ENCODE data around the gene MMP25. TPM values are rescaled to one million over a fixed set of nuclear protein-coding genes. Genes with fewer than 3 reads are reported as not detected.

Gene MMP25
- total RNA-seq, 1 donor from 2014 or later = 0.13 TPM

DNA sequence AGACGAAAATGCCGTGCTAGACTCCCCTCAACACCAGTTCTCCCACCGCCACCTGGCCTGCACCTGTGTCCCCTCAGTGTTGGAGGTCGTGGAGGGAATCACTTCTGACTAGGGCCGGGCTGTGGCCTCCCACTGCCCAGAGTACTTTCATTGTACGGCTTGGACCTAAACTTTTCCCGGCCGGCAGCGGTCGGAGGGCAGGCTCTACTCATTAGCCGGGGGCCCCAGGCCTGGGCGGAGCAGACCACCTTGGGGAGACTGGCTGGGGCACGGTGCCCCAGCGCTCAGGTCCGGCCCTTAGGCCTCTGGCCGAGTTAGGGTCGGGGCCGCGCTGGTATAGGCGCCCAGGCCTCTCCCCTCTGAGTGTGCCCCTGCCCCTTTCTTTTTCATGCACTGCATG, 29.0 kb upstream of the MMP25 start:
- no peak for DNase-seq (ENCODE audit: low read depth in 2 of 2)

- peak in 1 of 2 donors; percentile 31 for DNase-seq (ENCODE audit: low read depth in 2 of 2)
Observed at GRCh38 chr16:3017794-3018506, 28.4 kb upstream of the MMP25 start, which contains the start of gene CLDN6. CLDN6 (minus strand) TSS chr16:3018183; CDS start chr16:3016021, 2,162 bp downstream.

- DNase-seq (ENCODE audit: low read depth in 2 of 2) = no peak
Observed at GRCh38 chr16:3019594-3020246, 26.6 kb upstream of the MMP25 start.

- DNase-seq (ENCODE audit: low read depth in 2 of 2) = peak in 1 of 2 donors; percentile 81
Observed at GRCh38 chr16:3020247-3020603, 26.1 kb upstream of the MMP25 start, which contains the start of gene TNFRSF12A. TNFRSF12A (plus strand) TSS chr16:3020368; CDS start chr16:3020398, 30 bp downstream.

GRCh38 chr16:3020604-3021448, 25.5 kb upstream of the MMP25 start:
- peak; percentile 40 to 92 for DNase-seq (ENCODE audit: low read depth in 2 of 2)

GRCh38 chr16:3021449-3022207, 24.7 kb upstream of the MMP25 start:
- peak in 1 of 2 donors; percentile 67 for DNase-seq (ENCODE audit: low read depth in 2 of 2)

DNA sequence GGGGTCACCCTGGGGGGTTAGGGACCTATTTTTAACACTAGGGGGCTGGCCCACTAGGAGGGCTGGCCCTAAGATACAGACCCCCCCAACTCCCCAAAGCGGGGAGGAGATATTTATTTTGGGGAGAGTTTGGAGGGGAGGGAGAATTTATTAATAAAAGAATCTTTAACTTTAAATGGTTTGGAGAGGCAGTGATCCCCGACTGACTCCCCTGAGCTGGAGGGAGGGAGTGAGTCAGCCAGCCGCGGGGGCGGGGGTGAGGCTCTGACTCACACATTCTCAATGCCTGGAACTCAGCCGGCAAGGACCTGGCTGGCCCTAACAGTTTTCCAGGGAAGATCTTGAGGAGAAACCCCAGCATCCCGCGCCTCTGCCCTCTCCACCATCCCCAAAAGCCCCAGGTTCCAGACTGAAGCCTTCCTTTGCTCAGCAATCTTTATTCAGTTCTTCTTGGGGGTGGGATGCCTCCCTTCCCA, 24.1 kb upstream of the MMP25 start:
- peak; percentile 45 to 92 for DNase-seq (ENCODE audit: low read depth in 2 of 2)

DNA sequence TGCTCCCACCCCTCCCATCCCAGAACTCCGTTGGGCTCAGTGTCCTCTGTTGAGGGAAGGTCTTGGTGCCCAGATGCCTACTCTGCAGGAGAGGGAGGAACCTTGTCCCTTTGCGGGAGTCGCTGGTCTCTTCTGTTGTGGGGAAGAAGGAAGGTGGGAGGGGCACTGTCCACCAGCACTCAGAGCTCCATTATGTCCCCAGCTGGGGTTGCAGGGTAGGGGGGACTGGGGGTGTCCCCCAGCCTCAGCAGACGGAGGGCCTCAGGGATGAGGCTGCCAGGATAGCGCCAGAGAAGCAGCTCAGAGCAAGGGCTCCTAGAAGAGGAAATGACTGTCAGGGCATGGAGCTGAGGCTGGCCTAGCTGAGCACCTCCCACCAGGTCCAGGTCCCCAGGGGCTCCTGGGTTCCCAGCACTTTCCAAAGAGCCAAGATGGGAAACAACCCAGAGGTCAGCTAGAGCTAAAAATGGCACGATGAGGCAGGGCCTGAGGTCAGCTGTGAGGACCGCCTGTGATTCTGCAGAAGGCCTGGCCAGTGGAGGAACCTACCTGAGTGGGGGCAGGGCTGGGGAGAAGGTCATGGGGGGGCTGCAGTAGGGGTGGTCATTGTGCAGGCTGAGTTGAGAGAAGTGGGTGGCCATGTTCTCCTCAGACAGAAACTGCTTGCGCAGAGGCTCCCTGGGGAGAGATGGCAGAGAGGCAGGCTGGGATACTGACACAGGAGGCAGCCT, 23.5 kb upstream of the MMP25 start:
- DNase-seq (ENCODE audit: low read depth in 2 of 2) = peak in 1 of 2 donors; percentile 22

GRCh38 chr16:3023415-3023668, 23.0 kb upstream of the MMP25 start:
- no peak for DNase-seq (ENCODE audit: low read depth in 2 of 2)

GRCh38 chr16:3023669-3024478, 22.5 kb upstream of the MMP25 start, which contains the start of the genes HCFC1R1 and THOC6:
HCFC1R1 (minus strand) TSS chr16:3023942; CDS start chr16:3023941, 1 bp downstream.
THOC6 (plus strand) TSS chr16:3024035; CDS start chr16:3024327, 292 bp downstream.
- peak; percentile 97 to 99 for DNase-seq (ENCODE audit: low read depth in 2 of 2)

DNA sequence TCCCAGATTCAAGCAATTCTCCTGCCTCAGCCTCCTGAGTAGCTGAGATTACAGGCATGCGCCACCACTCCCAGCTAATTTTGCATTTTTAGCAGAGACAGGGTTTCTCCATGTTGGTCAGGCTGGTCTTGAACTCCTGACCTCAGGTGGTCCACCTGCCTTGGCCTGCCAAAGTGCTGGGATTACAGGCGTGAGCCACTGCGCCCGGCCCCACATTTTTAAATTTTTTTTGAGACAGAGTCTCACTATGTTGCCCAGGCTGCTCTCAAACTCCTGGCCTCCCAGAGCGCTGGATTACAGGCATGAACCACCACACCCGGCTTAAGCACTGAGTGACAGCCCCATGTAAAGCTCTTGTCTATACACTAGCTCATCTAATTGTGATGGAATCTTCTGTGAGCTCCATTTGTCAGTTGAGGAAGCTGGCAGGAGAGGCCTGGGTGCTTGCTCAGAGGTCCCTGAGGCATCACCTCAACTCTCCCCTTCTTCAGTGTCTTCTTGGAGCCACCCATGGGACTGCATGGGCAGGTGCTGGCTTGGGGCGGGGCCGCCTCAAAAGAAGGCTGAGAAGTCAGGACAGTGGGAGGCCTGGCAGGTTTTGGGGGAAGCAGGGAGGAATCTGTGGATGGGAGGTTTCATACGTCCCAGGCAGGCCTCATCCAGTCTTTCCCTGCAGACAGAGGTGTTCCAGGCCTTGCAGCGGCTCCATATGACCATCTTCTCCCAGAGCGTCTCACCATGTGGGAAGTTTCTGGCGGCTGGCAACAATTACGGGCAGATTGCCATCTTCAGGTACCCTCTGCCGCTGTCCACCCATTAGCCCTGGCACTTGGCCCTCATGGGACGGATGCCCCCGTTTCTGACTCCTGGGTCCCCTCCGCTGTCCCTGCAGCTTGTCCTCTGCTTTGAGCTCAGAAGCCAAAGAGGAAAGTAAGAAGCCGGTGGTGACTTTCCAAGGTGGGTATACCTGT, 21.0 kb upstream of the MMP25 start:
- DNase-seq (ENCODE audit: low read depth in 2 of 2) = no peak

DNA sequence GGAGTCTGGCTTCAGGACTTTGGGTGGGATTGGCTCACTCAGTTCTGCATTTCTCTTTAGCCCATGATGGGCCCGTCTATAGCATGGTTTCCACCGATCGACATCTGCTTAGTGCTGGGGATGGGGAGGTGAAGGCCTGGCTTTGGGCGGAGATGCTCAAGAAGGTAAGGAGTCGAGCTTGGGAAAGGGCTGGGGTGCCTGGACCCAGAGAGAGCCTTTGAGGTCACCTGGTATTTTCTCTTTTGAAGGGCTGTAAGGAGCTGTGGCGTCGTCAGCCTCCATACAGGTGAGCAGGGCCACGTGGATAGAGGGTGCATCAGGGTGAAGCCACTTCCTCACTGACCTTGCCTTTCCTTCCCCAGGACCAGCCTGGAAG, 20.4 kb upstream of the MMP25 start:
- DNase-seq (ENCODE audit: low read depth in 2 of 2) = no peak

DNA sequence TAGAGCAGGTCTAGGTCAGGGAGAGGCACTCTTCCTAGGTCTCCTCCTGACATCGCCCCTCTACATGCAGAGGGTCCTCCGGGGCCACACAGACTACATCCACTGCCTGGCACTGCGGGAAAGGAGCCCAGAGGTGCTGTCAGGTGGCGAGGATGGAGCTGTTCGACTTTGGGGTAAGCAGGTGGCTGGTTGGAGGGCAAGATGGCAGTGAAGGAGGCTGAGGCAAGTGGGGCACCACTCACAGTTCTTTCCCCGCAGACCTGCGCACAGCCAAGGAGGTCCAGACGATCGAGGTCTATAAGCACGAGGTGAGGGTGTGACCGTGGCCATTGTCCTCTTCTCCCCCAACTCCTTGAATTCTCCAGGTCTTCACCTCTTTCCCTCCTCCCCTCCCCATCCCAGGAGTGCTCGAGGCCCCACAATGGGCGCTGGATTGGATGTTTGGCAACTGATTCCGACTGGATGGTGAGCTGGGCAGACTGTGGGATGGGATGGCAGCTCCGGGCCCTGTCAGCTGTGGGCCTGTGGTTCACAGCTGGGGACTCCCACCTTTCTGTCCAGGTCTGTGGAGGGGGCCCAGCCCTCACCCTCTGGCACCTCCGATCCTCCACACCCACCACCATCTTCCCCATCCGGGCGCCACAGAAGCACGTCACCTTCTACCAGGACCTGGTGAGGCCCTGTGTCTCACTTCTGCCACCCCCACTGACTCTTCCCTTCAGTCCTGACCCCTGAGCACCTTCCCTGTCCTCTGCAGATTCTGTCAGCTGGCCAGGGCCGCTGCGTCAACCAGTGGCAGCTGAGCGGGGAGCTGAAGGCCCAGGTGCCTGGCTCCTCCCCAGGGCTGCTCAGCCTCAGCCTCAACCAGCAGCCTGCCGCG, 19.5 kb upstream of the MMP25 start:
- no peak for DNase-seq (ENCODE audit: low read depth in 2 of 2)

DNA sequence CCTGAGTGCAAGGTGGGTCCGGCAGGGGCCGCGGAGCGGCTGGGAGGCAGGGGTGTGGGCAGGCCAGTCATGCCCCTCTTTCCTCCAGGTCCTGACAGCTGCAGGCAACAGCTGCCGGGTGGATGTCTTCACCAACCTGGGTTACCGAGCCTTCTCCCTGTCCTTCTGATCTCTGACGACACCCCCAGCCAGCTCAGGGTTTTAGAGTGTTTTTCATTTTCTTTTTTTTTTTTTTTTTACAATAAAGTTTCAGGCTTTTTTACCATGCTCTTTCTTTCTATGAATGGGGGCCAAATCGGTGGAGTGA, 18.9 kb upstream of the MMP25 start:
- DNase-seq (ENCODE audit: low read depth in 2 of 2) = no peak

DNA sequence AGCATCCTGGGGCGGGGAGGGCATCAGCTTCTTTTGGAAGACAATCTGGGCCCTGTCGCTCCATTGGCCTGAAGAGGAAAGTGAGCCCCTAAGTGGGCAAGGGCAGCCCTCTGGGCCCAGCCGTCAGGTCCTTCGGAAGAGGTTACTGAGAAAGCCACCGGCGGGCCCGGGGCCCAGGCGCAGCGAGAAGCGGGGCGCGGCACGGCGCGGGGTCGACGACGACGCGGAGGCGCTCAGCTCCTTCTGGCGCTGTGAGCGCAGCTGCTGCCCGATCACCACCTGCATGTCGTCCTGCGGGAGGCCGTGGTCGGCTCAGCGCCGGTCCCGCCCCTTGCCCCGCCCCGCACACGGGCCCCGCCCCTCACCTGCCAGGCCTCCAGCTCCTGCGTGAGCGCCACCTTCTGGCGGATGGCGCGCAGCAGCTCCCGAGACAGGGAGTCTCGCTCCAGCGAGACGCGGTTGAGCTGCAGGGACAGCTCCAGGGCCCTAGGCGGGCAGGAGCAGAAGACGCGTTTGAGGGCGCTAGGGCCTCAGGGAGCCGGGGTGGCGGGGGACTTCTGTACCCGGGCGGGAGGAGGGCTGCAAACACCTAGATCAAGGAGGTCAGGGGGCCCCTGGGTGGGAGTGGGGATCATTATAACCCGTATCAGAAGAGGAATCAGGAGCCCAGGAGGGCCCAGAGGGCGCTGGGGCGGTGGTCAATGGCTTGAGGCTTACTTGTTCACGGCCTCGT, 18.2 kb upstream of the MMP25 start:
- peak; percentile 43 to 80 for DNase-seq (ENCODE audit: low read depth in 2 of 2)

DNA sequence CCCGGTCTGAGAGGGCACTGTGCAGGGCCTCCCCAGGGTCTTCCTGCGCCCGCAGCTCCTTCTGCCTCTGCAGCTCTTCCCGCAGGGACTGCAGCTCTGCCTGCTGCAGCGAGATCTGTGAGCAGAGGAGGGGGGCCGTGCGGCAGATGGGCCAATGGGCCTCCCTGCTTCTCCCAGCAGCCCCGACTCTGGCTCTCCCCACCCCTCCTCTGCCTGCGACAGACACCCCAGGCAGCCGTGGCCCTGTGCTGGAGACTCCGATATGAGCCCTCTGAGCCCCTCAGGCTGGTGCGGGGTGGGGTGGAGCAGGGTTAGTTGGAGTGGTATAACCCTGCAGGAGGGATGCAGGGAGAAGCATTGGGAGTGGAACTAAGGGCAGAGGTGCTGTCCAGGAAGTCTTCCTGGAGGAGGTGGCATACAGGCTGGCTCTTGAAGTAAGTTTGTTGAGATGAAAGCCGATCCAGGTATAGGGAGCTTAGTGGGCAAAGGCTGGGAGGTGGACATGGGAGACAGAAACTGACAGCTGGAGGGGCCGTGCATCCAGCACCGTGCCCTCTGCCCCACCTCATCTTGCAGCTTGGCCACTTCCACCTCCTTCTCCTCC, 17.5 kb upstream of the MMP25 start:
- no peak for DNase-seq (ENCODE audit: low read depth in 2 of 2)

All from dermis microvascular lymphatic vessel endothelial cell (primary cell).